Right kidney (tissue), 1 donor: ENCODE results near the gene KAZN.

Experiments
- DNase-seq: peaks from one replicate; pipeline ENCODE4 v3.0.0-alpha.2; 2016

KAZN gene

GRCh38 chr1:14988636-14989035 lies 390.2 kb downstream of the KAZN start:
- DNase-seq, result no peak

DNA sequence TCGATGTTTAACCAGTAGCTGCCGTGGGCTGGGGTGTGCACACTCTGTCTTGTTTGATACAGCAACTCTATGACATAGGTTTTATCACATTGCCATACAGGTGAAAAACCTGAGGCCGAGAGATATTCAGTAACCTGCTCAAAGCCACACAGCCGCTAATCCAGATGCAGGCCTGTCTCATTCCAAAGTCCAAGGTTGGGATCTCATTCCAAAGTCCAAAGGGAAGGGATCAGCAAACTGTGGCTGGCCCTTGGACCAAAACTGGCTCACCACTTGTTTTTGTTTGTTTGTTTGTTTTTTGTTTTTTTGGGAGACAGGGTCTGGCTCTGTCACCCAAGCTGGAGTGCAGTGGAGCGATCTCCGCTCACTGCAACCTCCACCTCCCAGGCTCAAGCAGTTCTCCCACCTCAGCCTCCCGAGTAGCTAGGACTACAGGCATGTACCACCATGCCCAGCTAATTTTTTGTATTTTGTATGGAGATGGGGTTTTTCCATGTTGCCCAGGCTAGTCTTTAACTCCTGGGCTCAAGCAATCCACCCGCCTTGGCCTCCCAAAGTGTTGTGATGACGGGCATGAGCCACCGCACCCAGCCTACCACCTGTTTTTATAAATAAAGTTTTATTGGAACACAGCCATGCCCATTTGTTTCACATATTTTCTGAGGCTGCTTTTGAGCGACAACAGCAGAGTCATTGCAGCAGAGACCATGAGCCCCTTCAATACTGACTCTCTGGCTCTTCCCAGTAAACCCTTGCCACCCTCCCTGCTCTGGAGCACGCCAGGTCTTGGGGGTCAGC lies 391.6 kb downstream of the KAZN start:
- DNase-seq, result no peak

DNA sequence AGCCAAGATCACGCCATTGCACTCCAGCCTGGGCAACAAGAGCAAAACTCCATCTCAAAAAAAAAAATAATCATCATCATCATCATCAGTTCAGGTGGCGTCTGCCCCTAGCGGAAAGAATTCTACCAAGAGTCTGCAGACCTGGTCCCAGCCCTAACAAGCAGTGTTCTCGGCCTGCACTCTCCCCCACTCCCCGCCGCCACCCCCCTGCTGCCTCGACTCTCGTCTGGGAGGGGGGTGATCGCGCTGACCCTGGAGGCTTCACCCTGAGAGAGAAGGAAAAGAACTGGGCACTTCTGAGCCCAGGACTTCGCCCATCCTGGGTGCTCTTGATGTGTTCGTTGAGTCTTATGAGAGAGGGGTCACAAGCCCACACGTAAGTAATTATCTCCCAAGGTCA lies 394.9 kb downstream of the KAZN start:
- DNase-seq, result no peak

DNA sequence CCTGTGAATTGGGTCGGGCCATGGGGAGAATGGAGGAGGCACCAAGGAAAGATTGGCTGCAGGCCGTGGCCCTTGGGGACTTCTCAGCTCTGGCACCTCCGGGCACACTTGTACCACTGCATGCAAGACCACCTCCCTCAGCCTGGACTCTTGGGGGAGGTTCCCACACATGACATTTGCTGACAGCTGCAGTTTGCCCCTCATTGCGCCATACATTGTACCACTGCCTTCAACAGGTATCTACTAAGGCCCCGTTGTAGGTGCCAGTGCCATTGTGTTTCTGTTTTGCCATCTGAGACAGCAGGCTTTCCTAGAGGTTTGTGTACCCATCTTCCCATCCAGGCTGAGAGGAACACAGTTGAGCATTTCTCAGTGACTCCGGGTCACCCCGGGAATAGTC lies 395.7 kb downstream of the KAZN start:
- no peak for DNase-seq

GRCh38 chr1:14994841-14995437 lies 396.5 kb downstream of the KAZN start:
- DNase-seq, result no peak

- no peak for DNase-seq
These were observed 397.9 kb downstream of the KAZN start for GRCh38 chr1:14996133-14997050.

DNA sequence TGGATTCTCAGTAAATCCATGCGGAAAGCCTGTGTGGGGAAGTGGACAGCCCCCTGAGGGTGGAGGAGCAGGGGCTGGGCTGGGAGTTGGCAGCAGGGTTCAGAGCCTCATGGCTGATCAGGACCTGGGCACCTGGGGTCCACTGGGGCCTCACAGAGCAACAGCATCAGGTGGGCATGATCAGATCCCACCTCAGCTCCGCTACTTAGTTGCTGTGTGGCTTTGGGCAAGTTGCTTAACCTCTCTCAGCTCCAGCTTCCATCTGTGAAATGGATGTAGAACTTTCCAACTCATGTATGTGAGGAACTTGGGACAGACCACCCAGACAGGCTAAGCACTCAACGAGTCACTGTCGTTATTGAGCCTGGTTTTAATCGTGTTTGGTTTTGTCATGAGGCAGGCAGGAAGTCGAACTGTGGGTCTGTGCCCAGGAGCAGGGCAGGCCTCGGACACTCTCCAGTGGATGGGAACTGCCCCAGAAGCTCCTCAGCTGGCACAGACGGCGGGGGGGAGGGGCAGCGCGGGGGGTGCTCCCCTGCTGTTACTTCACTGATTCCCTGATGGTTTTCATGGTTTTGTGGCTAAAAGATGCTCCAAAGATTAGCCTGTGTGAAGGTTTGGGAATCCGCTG lies 399.3 kb downstream of the KAZN start:
- DNase-seq, result no peak

- DNase-seq, result no peak
These were observed 401.0 kb downstream of the KAZN start for GRCh38 chr1:14999441-14999840.

- no peak for DNase-seq
These were observed 401.5 kb downstream of the KAZN start for GRCh38 chr1:15000030-15000429.

GRCh38 chr1:15000671-15001070 lies 402.2 kb downstream of the KAZN start:
- DNase-seq, result no peak

- DNase-seq, result no peak
These were observed 402.9 kb downstream of the KAZN start for GRCh38 chr1:15001317-15001915.

- DNase-seq, result no peak
These were observed 403.8 kb downstream of the KAZN start for GRCh38 chr1:15002325-15002724.

GRCh38 chr1:15004396-15004795 lies 405.9 kb downstream of the KAZN start:
- no peak for DNase-seq

GRCh38 chr1:15005116-15005515 lies 406.6 kb downstream of the KAZN start:
- DNase-seq, result no peak

DNA sequence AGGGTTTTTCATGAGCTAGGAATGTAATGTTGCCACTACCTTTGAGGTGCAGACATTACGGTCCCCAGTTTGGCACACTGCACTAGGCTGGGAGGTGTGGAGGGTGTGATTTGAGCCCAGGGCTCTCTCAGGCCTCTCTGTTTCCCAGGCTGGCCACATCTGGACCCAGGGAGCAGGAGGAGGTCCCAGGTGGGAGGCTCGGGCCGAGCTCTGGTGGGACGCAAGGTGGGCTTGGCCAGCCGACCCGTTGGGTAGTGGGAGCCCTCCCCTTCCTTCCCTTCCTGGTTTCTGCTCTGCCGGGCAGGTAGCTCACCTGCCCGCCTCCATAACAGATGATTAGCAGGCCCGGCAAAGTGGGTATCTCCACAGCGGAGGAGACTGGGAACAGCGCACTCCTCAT lies 408.9 kb downstream of the KAZN start:
- DNase-seq, result no peak

GRCh38 chr1:15007842-15008241 lies 409.4 kb downstream of the KAZN start:
- DNase-seq, result no peak

DNA sequence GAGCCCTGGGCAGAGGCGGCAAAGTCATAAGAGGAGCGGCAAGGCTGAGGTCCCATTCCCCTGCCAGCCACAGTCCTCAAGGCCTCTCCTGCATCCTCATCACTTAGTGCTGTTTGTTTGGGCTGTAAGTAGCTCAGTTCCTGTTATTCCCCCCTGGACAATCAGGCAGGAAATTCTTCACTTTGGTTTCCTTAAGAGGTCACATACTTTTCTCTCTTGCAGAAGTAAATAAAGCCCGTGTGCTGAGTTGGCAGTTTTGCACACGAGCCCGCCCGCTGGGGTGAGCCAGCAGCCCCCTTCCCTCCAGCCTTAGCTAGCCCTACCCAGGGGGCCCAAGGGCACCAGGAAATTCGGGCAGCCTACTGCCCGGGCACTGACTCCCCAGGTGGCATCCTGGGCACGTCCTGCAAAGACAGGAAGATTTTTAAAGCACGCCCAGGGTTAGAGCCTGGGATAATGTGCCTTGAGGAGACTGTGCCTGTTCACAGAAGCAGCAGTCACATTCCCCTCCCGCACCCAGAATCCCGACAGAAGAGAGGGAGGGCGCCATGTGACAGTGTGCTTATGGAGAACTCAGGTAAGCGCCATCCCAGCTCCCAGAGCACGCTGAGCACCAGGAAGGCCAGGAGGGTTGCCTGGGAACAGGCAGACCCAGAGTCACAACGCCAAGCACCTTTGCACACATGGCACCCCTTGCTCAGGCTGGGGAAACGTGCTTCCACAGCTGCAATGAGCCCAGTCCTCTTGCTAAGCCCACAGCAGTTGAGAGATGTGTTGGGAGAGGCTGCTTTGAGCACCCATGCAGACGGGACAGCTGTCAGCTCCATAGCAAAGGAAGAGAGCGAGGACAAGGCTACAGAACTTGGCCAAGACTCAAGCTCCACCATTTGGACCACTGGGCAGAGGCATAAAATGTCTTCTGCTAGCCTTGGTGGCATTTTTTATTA lies 410.6 kb downstream of the KAZN start:
- peak; percentile 32 for DNase-seq

GRCh38 chr1:15011160-15011559 lies 412.7 kb downstream of the KAZN start:
- DNase-seq, result no peak

DNA sequence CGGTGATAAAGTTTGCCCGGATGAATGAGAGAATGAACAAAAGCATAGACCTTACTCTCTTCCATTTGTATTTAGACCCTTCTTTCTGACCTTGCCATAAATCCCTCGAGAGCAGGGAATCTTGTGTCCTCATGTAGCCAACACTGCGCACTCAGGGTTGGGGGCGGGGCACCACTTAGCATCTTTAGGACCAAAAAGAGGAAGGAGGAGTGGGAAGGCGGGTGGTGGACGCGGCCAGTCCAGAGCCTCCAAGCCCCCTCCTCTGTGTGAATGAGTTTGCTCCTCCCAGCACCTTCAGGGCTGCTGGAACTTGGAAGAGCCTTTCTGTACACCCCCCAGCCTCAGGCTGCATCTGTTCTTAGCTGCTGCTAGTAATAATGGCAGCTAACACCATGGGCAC lies 413.2 kb downstream of the KAZN start:
- no peak for DNase-seq

- no peak for DNase-seq
These were observed 414.3 kb downstream of the KAZN start for GRCh38 chr1:15012822-15013221.

DNA sequence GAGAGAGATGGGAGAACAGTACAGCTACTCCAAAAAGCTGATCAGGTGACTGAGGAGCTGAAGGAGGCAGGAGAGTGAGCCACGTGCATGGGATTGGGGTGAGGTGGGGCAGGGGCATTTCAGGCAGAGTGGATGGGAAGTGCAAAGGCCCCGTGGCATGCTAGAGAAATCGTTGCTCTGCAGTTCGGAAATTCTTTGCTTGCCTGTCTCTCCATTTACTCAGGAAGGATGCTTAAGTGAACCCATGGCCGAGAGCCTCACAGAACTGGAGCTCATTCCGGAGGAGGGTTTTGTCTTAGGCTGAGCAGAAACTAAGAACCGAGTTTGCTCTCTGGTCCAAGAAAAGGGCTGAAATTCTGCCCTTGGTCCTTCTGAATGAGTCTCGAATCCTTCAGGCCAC lies 415.3 kb downstream of the KAZN start:
- no peak for DNase-seq
